Activated B cell treated with CpG ODN at 0.5 μM for 24 hours (primary cell): ENCODE data around the gene GABRG3. TPM values are rescaled to one million over a fixed set of nuclear protein-coding genes. Genes with fewer than 3 reads are reported as not detected.

Experiments
- ATAC-seq: fragments of 200-7000 bp; cut with Tn5 transposase; one replicate; pipeline ENCODE4 v1.10.0; 2021; ENCODE audit warnings: low read depth, mild to moderate bottlenecking, moderate library complexity
- CTCF ChIA-PET: fragments of 350-600 bp; sonication (Branson Sonifier 250); formaldehyde crosslinking; loops from one replicate; lab custom pipeline; 2021; ENCODE audit warnings: antibody characterized with exemption; lab: Charles Lee
- POLR2A ChIA-PET: fragments of 350-600 bp; sonication (Branson Sonifier 250); formaldehyde crosslinking; loops from one replicate; lab custom pipeline; 2021; ENCODE audit warnings: antibody characterized with exemption; lab: Charles Lee
- DNase-seq: peaks from one replicate; pipeline ENCODE4 v3.0.0; 2022
- H3K27ac Mint-ChIP-seq: one replicate; pipeline ENCODE4 v1.8.0; 2020; ENCODE audit warnings: mixed read lengths
- H3K27me3 Mint-ChIP-seq: one replicate; pipeline ENCODE4 v1.8.0; 2021; ENCODE audit warnings: mixed read lengths
- H3K36me3 Mint-ChIP-seq: one replicate; pipeline ENCODE4 v1.8.0; 2021; ENCODE audit warnings: low read depth, mixed read lengths
- H3K4me1 Mint-ChIP-seq: one replicate; pipeline ENCODE4 v1.8.0; 2021; ENCODE audit warnings: mixed read lengths
- H3K4me3 Mint-ChIP-seq: one replicate; pipeline ENCODE4 v1.8.0; 2020; ENCODE audit warnings: mild to moderate bottlenecking, mixed read lengths
- H3K9me3 Mint-ChIP-seq: one replicate; pipeline ENCODE4 v1.8.0; 2020; ENCODE audit warnings: mixed read lengths
- CTCF ChIP-seq: fragments of 200-600 bp; IDR thresholded peaks from one replicate; pipeline ENCODE4 v1.8.0; 2022; ENCODE audit warnings: antibody characterized with exemption, mild to moderate bottlenecking
- intact Hi-C: fragments of 100-400 bp; cut with micrococcal nuclease; formaldehyde crosslinking; loops from one replicate; pipeline ENCODE4 v1.15.1; 2024
- total RNA-seq: library from RNA; stranded (reverse); gene quantifications from 2 replicates; pipeline ENCODE4 v1.2.3, GENCODE V29; 2022

GABRG3 gene
- total RNA-seq, 1 donor from 2014 or later: not detected

- ChIA-PET POLR2A (no interaction called here), CTCF (no interaction called here)
- intact Hi-C loops: no loop called here
- no peak overlapping the region for H3K27ac Mint-ChIP-seq
- ATAC-seq (no peak), DNase-seq (no peak)
- TF ChIP-seq CTCF: no peak
- H3K4me1 Mint-ChIP-seq: no peaks in the 10 kb centered on the region
- H3K27me3 Mint-ChIP-seq: no peaks in the 10 kb centered on the region
- H3K36me3 Mint-ChIP-seq: no peaks in the 10 kb centered on the region
- peaks cover 13% of the 10 kb centered on the region for H3K9me3 Mint-ChIP-seq
- no peak overlapping the region for H3K4me3 Mint-ChIP-seq
Measured at GRCh38 chr15:27067175-27067574, 96.2 kb downstream of the GABRG3 start.

- intact Hi-C loops: no loop called here
- Mint-ChIP-seq H3K4me3 (no peak overlapping the region), H3K4me1 (no peaks in the 10 kb centered on the region), H3K27ac (no peak overlapping the region), H3K9me3 (peaks cover 14% of the 10 kb centered on the region), H3K36me3 (no peaks in the 10 kb centered on the region), H3K27me3 (no peaks in the 10 kb centered on the region)
- ChIA-PET POLR2A (no interaction called here), CTCF (no interaction called here)
- no peak for TF ChIP-seq CTCF
- DNase-seq: no peak
- no peak for ATAC-seq
Measured at GRCh38 chr15:27070841-27071240, 99.9 kb downstream of the GABRG3 start.

- H3K9me3 Mint-ChIP-seq: peaks cover 5% of the 10 kb centered on the region
- intact Hi-C loops: no loop called here
- H3K4me3 Mint-ChIP-seq: no peak overlapping the region
- TF ChIP-seq CTCF: no peak
- no peak overlapping the region for H3K27ac Mint-ChIP-seq
- H3K4me1 Mint-ChIP-seq: no peaks in the 10 kb centered on the region
- no peak for ATAC-seq
- no peaks in the 10 kb centered on the region for H3K36me3 Mint-ChIP-seq
- POLR2A ChIA-PET: no interaction called here
- no peak for DNase-seq
- CTCF ChIA-PET: no interaction called here
- H3K27me3 Mint-ChIP-seq: no peaks in the 10 kb centered on the region
Measured at GRCh38 chr15:27074179-27074578, 103.2 kb downstream of the GABRG3 start.

GRCh38 chr15:27077790-27078189, 106.8 kb downstream of the GABRG3 start:
- no peaks in the 10 kb centered on the region for H3K36me3 Mint-ChIP-seq
- TF ChIP-seq CTCF: no peak
- ChIA-PET CTCF (no interaction called here), POLR2A (no interaction called here)
- H3K4me1 Mint-ChIP-seq: no peaks in the 10 kb centered on the region
- H3K27ac Mint-ChIP-seq: no peak overlapping the region
- no peak for ATAC-seq
- intact Hi-C loops: no loop called here
- no peaks in the 10 kb centered on the region for H3K27me3 Mint-ChIP-seq
- DNase-seq: no peak
- no peak overlapping the region for H3K4me3 Mint-ChIP-seq
- peaks cover 3% of the 10 kb centered on the region for H3K9me3 Mint-ChIP-seq

GRCh38 chr15:27081676-27082418, 110.9 kb downstream of the GABRG3 start:
- CTCF ChIA-PET: no interaction called here
- no peaks in the 10 kb centered on the region for H3K4me1 Mint-ChIP-seq
- ATAC-seq: no peak

More at GRCh38 chr15:27081676-27082418, 110.9 kb downstream of the GABRG3 start:
- TF ChIP-seq CTCF: no peak
- intact Hi-C loops: no loop called here
- POLR2A ChIA-PET: no interaction called here
- H3K36me3 Mint-ChIP-seq: no peaks in the 10 kb centered on the region
- H3K27ac Mint-ChIP-seq: no peak overlapping the region
- H3K4me3 Mint-ChIP-seq: no peak overlapping the region
- no peak for DNase-seq
- no peaks in the 10 kb centered on the region for H3K27me3 Mint-ChIP-seq
- H3K9me3 Mint-ChIP-seq: no peaks in the 10 kb centered on the region
